Measurements from ENCODE around the gene UBE2D2.

DNA sequence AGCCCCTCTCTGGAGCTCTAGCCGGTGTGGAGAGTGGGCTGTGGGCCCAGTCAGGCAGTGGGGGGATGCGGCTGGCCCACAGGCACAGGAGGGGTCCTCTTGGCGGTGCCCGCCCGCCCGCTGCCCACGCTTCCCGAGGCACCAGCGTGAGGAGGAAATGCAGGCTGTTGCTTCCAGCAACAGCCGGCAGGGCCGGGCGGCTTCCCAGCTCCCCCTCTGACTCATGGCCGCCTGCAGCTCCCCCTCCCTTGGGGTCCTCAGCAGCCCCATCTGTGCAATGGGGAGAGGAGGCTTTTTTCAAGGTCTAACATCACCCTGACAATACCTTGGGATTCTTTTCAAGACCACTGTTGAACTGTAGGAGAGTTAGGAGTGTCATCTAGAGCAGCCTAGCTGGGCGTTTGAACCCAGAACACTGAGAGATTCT, 97.4 kb downstream of the UBE2D2 start:
- TF ChIP-seq, protein P1, sequence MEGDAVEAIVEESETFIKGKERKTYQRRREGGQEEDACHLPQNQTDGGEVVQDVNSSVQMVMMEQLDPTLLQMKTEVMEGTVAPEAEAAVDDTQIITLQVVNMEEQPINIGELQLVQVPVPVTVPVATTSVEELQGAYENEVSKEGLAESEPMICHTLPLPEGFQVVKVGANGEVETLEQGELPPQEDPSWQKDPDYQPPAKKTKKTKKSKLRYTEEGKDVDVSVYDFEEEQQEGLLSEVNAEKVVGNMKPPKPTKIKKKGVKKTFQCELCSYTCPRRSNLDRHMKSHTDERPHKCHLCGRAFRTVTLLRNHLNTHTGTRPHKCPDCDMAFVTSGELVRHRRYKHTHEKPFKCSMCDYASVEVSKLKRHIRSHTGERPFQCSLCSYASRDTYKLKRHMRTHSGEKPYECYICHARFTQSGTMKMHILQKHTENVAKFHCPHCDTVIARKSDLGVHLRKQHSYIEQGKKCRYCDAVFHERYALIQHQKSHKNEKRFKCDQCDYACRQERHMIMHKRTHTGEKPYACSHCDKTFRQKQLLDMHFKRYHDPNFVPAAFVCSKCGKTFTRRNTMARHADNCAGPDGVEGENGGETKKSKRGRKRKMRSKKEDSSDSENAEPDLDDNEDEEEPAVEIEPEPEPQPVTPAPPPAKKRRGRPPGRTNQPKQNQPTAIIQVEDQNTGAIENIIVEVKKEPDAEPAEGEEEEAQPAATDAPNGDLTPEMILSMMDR (IDR thresholded peaks at IDR 0.05) = no peak
- TF ChIP-seq POLR2A (IDR thresholded peaks at IDR 0.05) = no peak
- TF ChIP-seq EP300 (IDR thresholded peaks at IDR 0.05) = no peak

All from ovary (tissue), 3 donors.